WTC11 (cell line): Measurements from ENCODE around the gene F8A1. TPM values are rescaled to one million over a fixed set of nuclear protein-coding genes. Genes with fewer than 3 reads are reported as not detected.

Experiments used
- ATAC-seq: fragments of 200-7000 bp; cut with Tn5 transposase; 2 replicates; pipeline ENCODE4 v1.10.0; 2021; ENCODE audit warnings: mild to moderate bottlenecking, moderate library complexity
- CTCF ChIA-PET: fragments of 300-600 bp; sonication (Branson Sonifier 250); formaldehyde crosslinking; loops from one replicate; lab custom pipeline; 2021; ENCODE audit warnings: antibody characterized with exemption; lab: Charles Lee
- POLR2A ChIA-PET: fragments of 350-600 bp; sonication (Branson Sonifier 250); formaldehyde crosslinking; loops from one replicate; lab custom pipeline; 2021; ENCODE audit warnings: antibody characterized with exemption; lab: Charles Lee
- DNase-seq: peaks from one replicate; pipeline ENCODE4 v3.0.0; 2021; ENCODE audit warnings: low spot score
- H3K27ac Mint-ChIP-seq: 2 replicates; pipeline ENCODE4 v1.8.0; 2021; ENCODE audit warnings: mixed read lengths
- H3K27me3 Mint-ChIP-seq: 2 replicates; pipeline ENCODE4 v1.8.0; 2021; ENCODE audit warnings: low read depth, mild to moderate bottlenecking, moderate library complexity, mixed read lengths
- H3K36me3 Mint-ChIP-seq: 2 replicates; pipeline ENCODE4 v1.8.0; 2021; ENCODE audit warnings: mixed read lengths
- H3K4me1 Mint-ChIP-seq: 2 replicates; pipeline ENCODE4 v1.8.0; 2022; ENCODE audit warnings: mixed read lengths
- H3K4me3 Mint-ChIP-seq: 2 replicates; pipeline ENCODE4 v1.8.0; 2021; ENCODE audit warnings: mild to moderate bottlenecking, moderate library complexity, mixed read lengths
- H3K9me3 Mint-ChIP-seq: 2 replicates; pipeline ENCODE4 v1.8.0; 2021; ENCODE audit warnings: mixed read lengths
- ETV6 ChIP-seq: sonication (generic); formaldehyde crosslinking; IDR thresholded peaks from 2 replicates; pipeline ENCODE4 v1.8.1; 2022; ENCODE audit warnings: mild to moderate bottlenecking, missing genetic modification reagents
- FOXK1 ChIP-seq: sonication (generic); formaldehyde crosslinking; IDR thresholded peaks from 2 replicates; pipeline ENCODE4 v1.8.0; 2022; ENCODE audit warnings: mild to moderate bottlenecking, moderate library complexity, missing genetic modification reagents
- MXD4 ChIP-seq: fragments of 250-450 bp; sonication (Bioruptor Pico); IDR thresholded peaks from 2 replicates; pipeline ENCODE4 v1.8.0; 2021; ENCODE audit warnings: mild to moderate bottlenecking, moderate library complexity, borderline replicate concordance
- NR3C1 ChIP-seq: sonication (generic); formaldehyde crosslinking; conservative IDR thresholded peaks from 2 replicates; pipeline ENCODE4 v1.8.1; 2023; ENCODE audit warnings: low read depth, mild to moderate bottlenecking, missing genetic modification reagents
- OVOL2 ChIP-seq: fragments of 250-450 bp; sonication (Bioruptor Pico); IDR thresholded peaks from 2 replicates; pipeline ENCODE4 v1.9.0; 2021; ENCODE audit warnings: mild to moderate bottlenecking, borderline replicate concordance
- RORB ChIP-seq: fragments of 250-450 bp; sonication (Bioruptor Pico); IDR thresholded peaks from 2 replicates; pipeline ENCODE4 v1.9.0; 2021; ENCODE audit warnings: mild to moderate bottlenecking
- SP1 ChIP-seq: sonication (generic); formaldehyde crosslinking; conservative IDR thresholded peaks from 2 replicates; pipeline ENCODE4 v1.8.1; 2022; ENCODE audit warnings: missing genetic modification reagents
- TEAD1 ChIP-seq: sonication (generic); formaldehyde crosslinking; IDR thresholded peaks from 2 replicates; pipeline ENCODE4 v1.8.0; 2022; ENCODE audit warnings: mild to moderate bottlenecking, missing genetic modification reagents
- TP53 ChIP-seq: sonication (generic); formaldehyde crosslinking; IDR thresholded peaks from 2 replicates; pipeline ENCODE4 v1.8.1; 2023; ENCODE audit warnings: mild to moderate bottlenecking, missing genetic modification reagents
- ZBTB21 ChIP-seq: sonication (generic); formaldehyde crosslinking; IDR thresholded peaks from 2 replicates; pipeline ENCODE4 v1.8.1; 2023; ENCODE audit warnings: mild to moderate bottlenecking, missing genetic modification reagents, borderline replicate concordance
- ZNF138 ChIP-seq: sonication (generic); formaldehyde crosslinking; conservative IDR thresholded peaks from 2 replicates; pipeline ENCODE4 v1.8.1; 2022; ENCODE audit warnings: mild to moderate bottlenecking, moderate library complexity, missing genetic modification reagents
- ZNF232 ChIP-seq: sonication (generic); formaldehyde crosslinking; IDR thresholded peaks from 2 replicates; pipeline ENCODE4 v1.8.0; 2022; ENCODE audit warnings: mild to moderate bottlenecking, missing genetic modification reagents
- ZNF317 ChIP-seq: sonication (generic); formaldehyde crosslinking; IDR thresholded peaks from 2 replicates; pipeline ENCODE4 v1.8.1; 2023; ENCODE audit warnings: low read depth, mild to moderate bottlenecking, moderate library complexity, missing genetic modification reagents, borderline replicate concordance
- ZNF396 ChIP-seq: fragments of 250-450 bp; sonication (Bioruptor Pico); IDR thresholded peaks from 2 replicates; pipeline ENCODE4 v1.8.0; 2021; ENCODE audit warnings: mild to moderate bottlenecking, moderate library complexity, borderline replicate concordance
- ZNF416 ChIP-seq: fragments of 250-450 bp; sonication (Bioruptor Pico); IDR thresholded peaks from 2 replicates; pipeline ENCODE4 v1.9.0; 2021; ENCODE audit warnings: mild to moderate bottlenecking, inconsistent platforms
- total RNA-seq: library from RNA; stranded (reverse); gene quantifications from 3 replicates; pipeline ENCODE4 v1.2.3, GENCODE V29; 2021
- TF ChIP-seq, protein P1 (sequence below): fragments of 250-450 bp; sonication (Bioruptor Pico); IDR thresholded peaks from 2 replicates; pipeline ENCODE4 v1.9.0; 2021; ENCODE audit warnings: mild to moderate bottlenecking, borderline replicate concordance
- TF ChIP-seq, protein P2 (sequence below): fragments of 250-450 bp; sonication (Bioruptor Pico); conservative IDR thresholded peaks from 2 replicates; pipeline ENCODE4 v1.9.0; 2021; ENCODE audit warnings: mild to moderate bottlenecking
- TF ChIP-seq, protein P3 (sequence below): fragments of 250-450 bp; sonication (Bioruptor Pico); IDR thresholded peaks from 2 replicates; pipeline ENCODE4 v1.9.0; 2021; ENCODE audit warnings: moderate library complexity, mild to moderate bottlenecking, inconsistent platforms, borderline replicate concordance
- TF ChIP-seq, protein P4 (sequence below): sonication (generic); formaldehyde crosslinking; IDR thresholded peaks from 2 replicates; pipeline ENCODE4 v1.8.1; 2022; ENCODE audit warnings: missing genetic modification reagents, borderline replicate concordance
- TF ChIP-seq, protein P5 (sequence below): sonication (generic); formaldehyde crosslinking; conservative IDR thresholded peaks from 2 replicates; pipeline ENCODE4 v1.8.1; 2023; ENCODE audit warnings: mild to moderate bottlenecking, low read depth, missing genetic modification reagents, moderate library complexity
- TF ChIP-seq, protein P6 (sequence below): sonication (generic); formaldehyde crosslinking; IDR thresholded peaks from 2 replicates; pipeline ENCODE4 v1.8.1; 2023; ENCODE audit warnings: mild to moderate bottlenecking, missing genetic modification reagents, moderate library complexity

The F8A1 gene
- total RNA-seq, 1 experiment from 2014 or later, result 26.8 TPM

DNA sequence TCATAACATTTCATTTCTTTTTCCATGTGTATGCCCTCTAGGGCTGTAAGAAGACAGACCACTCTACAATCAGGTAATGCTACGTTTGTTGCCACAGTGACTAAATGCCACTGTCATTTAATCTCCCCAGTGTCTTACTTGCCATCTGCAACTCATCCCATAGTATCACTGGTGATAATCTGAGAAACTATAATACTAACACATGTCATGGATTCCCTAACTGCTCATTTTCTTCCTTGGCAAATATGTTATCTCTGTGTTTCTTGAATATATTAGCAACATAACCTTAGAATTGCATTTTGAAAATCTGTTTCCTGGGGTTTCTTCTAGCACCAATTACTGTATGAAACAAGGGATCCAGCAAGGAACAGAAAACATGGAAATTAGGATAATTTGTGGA is 6.1 kb downstream of the F8A1 start:
- DNase-seq, result no peak
- Mint-ChIP-seq H3K4me3 (no peak overlapping the region), H3K27ac (no peak overlapping the region), H3K36me3 (no peaks in the 10 kb centered on the region), H3K4me1 (peaks cover 23% of the 10 kb centered on the region), H3K27me3 (peaks cover 9% of the 10 kb centered on the region), H3K9me3 (0 out of 2 replicates have a peak, but pooled peaks cover 3% of the 10 kb centered on the region)
- ChIA-PET CTCF (no interaction called here), POLR2A (no interaction called here)
- TF ChIP-seq ZBTB21 (CRISPR knock-in tag) (no peak), TP53 (CRISPR knock-in tag) (no peak), ZNF416 (CRISPR knock-in tag) (no peak), ZNF317 (CRISPR knock-in tag) (no peak), RORB (no peak), ZNF396 (no peak), ETV6 (CRISPR knock-in tag) (no peak)
- TF ChIP-seq, protein P1, sequence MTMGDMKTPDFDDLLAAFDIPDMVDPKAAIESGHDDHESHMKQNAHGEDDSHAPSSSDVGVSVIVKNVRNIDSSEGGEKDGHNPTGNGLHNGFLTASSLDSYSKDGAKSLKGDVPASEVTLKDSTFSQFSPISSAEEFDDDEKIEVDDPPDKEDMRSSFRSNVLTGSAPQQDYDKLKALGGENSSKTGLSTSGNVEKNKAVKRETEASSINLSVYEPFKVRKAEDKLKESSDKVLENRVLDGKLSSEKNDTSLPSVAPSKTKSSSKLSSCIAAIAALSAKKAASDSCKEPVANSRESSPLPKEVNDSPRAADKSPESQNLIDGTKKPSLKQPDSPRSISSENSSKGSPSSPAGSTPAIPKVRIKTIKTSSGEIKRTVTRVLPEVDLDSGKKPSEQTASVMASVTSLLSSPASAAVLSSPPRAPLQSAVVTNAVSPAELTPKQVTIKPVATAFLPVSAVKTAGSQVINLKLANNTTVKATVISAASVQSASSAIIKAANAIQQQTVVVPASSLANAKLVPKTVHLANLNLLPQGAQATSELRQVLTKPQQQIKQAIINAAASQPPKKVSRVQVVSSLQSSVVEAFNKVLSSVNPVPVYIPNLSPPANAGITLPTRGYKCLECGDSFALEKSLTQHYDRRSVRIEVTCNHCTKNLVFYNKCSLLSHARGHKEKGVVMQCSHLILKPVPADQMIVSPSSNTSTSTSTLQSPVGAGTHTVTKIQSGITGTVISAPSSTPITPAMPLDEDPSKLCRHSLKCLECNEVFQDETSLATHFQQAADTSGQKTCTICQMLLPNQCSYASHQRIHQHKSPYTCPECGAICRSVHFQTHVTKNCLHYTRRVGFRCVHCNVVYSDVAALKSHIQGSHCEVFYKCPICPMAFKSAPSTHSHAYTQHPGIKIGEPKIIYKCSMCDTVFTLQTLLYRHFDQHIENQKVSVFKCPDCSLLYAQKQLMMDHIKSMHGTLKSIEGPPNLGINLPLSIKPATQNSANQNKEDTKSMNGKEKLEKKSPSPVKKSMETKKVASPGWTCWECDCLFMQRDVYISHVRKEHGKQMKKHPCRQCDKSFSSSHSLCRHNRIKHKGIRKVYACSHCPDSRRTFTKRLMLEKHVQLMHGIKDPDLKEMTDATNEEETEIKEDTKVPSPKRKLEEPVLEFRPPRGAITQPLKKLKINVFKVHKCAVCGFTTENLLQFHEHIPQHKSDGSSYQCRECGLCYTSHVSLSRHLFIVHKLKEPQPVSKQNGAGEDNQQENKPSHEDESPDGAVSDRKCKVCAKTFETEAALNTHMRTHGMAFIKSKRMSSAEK (CRISPR knock-in tag), result no peak
- TF ChIP-seq, protein P2, sequence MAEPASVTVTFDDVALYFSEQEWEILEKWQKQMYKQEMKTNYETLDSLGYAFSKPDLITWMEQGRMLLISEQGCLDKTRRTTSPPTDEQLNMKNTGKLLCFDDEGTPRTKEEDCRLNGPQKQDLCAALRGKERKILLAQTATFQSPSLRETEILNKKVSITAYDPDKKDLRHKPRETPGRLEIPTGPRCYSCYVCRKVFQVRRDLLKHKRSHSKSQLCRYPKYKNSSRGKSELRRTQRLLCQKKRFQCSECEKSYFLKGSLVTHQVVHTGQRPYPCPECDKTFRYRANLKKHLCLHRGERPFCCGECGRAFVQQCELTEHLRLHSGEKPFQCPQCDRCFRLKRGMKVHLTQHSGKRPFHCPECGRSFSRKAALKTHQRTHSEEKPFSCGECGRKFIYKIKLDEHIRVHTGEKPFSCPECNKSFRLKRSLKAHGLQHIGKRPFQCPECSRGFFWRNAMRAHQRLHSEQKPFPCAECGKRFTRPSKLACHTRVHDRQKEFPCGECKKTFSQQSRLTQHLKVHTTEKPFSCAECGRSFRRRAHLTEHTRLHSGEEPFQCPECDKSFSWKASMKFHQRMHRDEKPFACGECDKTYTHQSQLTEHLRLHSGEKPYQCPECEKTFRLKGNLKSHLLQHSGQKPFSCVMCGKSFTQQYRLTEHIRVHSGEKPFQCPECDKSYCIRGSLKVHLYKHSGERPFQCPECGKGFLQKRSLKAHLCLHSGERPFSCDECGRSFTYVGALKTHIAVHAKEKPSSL, result no peak
- TF ChIP-seq, protein P3, sequence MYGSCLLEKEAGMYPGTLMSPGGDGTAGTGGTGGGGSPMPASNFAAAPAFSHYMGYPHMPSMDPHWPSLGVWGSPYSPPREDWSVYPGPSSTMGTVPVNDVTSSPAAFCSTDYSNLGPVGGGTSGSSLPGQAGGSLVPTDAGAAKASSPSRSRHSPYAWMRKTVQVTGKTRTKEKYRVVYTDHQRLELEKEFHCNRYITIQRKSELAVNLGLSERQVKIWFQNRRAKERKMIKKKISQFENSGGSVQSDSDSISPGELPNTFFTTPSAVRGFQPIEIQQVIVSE, result no peak
- TF ChIP-seq, protein P4, sequence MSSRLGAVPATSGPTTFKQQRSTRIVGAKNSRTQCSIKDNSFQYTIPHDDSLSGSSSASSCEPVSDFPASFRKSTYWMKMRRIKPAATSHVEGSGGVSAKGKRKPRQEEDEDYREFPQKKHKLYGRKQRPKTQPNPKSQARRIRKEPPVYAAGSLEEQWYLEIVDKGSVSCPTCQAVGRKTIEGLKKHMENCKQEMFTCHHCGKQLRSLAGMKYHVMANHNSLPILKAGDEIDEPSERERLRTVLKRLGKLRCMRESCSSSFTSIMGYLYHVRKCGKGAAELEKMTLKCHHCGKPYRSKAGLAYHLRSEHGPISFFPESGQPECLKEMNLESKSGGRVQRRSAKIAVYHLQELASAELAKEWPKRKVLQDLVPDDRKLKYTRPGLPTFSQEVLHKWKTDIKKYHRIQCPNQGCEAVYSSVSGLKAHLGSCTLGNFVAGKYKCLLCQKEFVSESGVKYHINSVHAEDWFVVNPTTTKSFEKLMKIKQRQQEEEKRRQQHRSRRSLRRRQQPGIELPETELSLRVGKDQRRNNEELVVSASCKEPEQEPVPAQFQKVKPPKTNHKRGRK, result no peak
- TF ChIP-seq, protein P5, sequence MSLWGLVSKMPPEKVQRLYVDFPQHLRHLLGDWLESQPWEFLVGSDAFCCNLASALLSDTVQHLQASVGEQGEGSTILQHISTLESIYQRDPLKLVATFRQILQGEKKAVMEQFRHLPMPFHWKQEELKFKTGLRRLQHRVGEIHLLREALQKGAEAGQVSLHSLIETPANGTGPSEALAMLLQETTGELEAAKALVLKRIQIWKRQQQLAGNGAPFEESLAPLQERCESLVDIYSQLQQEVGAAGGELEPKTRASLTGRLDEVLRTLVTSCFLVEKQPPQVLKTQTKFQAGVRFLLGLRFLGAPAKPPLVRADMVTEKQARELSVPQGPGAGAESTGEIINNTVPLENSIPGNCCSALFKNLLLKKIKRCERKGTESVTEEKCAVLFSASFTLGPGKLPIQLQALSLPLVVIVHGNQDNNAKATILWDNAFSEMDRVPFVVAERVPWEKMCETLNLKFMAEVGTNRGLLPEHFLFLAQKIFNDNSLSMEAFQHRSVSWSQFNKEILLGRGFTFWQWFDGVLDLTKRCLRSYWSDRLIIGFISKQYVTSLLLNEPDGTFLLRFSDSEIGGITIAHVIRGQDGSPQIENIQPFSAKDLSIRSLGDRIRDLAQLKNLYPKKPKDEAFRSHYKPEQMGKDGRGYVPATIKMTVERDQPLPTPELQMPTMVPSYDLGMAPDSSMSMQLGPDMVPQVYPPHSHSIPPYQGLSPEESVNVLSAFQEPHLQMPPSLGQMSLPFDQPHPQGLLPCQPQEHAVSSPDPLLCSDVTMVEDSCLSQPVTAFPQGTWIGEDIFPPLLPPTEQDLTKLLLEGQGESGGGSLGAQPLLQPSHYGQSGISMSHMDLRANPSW (CRISPR knock-in tag), result no peak
- ATAC-seq, result no peak

DNA sequence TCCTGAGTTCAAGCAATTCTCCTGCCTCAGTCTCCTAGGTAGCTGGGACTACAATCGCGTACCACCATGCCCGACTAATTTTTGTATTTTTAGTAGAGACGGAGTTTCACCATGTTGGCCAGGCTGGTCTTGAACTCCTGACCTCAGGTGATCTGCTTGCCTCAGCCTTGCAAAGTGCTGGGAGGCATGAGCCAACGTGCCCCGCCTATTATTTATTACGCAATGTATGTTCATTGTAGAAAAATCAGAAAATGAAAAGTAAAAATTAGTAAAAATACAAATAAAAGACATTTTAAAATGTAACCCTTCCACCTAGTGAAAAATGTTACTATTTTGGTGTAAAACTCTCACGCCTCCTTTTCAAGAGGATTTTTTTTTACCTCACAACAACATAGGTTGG is 14.2 kb downstream of the F8A1 start:
- peaks cover 9% of the 10 kb centered on the region for H3K27me3 Mint-ChIP-seq
- POLR2A ChIA-PET, result no interaction called here
- DNase-seq (no peak), ATAC-seq (no peak)
- no peaks in the 10 kb centered on the region for H3K36me3 Mint-ChIP-seq
- TF ChIP-seq ZNF232 (CRISPR knock-in tag) (no peak), MXD4 (CRISPR knock-in tag) (no peak), TEAD1 (no peak), ZNF416 (CRISPR knock-in tag) (no peak), SP1 (CRISPR knock-in tag) (no peak), FOXK1 (no peak), NR3C1 (CRISPR knock-in tag) (no peak), ZNF396 (no peak), ZNF138 (CRISPR knock-in tag) (no peak), OVOL2 (CRISPR knock-in tag) (no peak)
- TF ChIP-seq, protein P6, sequence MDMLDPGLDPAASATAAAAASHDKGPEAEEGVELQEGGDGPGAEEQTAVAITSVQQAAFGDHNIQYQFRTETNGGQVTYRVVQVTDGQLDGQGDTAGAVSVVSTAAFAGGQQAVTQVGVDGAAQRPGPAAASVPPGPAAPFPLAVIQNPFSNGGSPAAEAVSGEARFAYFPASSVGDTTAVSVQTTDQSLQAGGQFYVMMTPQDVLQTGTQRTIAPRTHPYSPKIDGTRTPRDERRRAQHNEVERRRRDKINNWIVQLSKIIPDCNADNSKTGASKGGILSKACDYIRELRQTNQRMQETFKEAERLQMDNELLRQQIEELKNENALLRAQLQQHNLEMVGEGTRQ (CRISPR knock-in tag), result no peak
- no peak overlapping the region for H3K4me3 Mint-ChIP-seq
- H3K27ac Mint-ChIP-seq, result no peak overlapping the region
- H3K4me1 Mint-ChIP-seq, result no peaks in the 10 kb centered on the region
- CTCF ChIA-PET, result no interaction called here
- H3K9me3 Mint-ChIP-seq, result no peaks in the 10 kb centered on the region
